Activated CD8-positive, alpha-beta memory T cell treated with anti-CD3 and anti-CD28 coated beads, Interleukin-2, amount 50 U/mL, for 1 hour (primary cell): ENCODE measurements around the gene CFAP221.

Experiments
- DNase-seq: peaks from one replicate; pipeline ENCODE4 v3.0.0-alpha.2; 2020; ENCODE audit errors: extremely low read depth

The CFAP221 gene

GRCh38 chr2:119544075-119544938, at the start of gene CFAP221:
TSS of gene CFAP221 (plus strand) at chr2:119544449. CDS start at chr2:119546132, 1,683 bp downstream.
- no peak for DNase-seq

GRCh38 chr2:119495948-119496347, 48.3 kb upstream of the CFAP221 start:
- DNase-seq: no peak

GRCh38 chr2:119496682-119497081, 47.6 kb upstream of the CFAP221 start:
- DNase-seq: no peak

GRCh38 chr2:119508756-119509155, 35.5 kb upstream of the CFAP221 start:
- DNase-seq: no peak

- no peak for DNase-seq
These were observed 32.3 kb upstream of the CFAP221 start for GRCh38 chr2:119511989-119512388.

- DNase-seq: no peak
These were observed 31.3 kb upstream of the CFAP221 start for GRCh38 chr2:119512946-119513345.

GRCh38 chr2:119513832-119514231, 30.4 kb upstream of the CFAP221 start:
- DNase-seq: no peak

- DNase-seq: no peak
These were observed 28.1 kb upstream of the CFAP221 start for GRCh38 chr2:119516121-119516520.

- no peak for DNase-seq
These were observed 26.8 kb upstream of the CFAP221 start for GRCh38 chr2:119517433-119517832.

- DNase-seq: no peak
These were observed 25.7 kb upstream of the CFAP221 start for GRCh38 chr2:119518401-119519056.

- no peak for DNase-seq
These were observed 25.2 kb upstream of the CFAP221 start for GRCh38 chr2:119519057-119519408.

- DNase-seq: no peak
These were observed 23.4 kb upstream of the CFAP221 start for GRCh38 chr2:119520696-119521432.

GRCh38 chr2:119521433-119522050, 22.7 kb upstream of the CFAP221 start:
- DNase-seq: no peak

GRCh38 chr2:119522671-119523070, 21.6 kb upstream of the CFAP221 start:
- DNase-seq: no peak

GRCh38 chr2:119523383-119523951, 20.8 kb upstream of the CFAP221 start:
- no peak for DNase-seq

- no peak for DNase-seq
These were observed 20.1 kb upstream of the CFAP221 start, which contains the start of gene SCTR for GRCh38 chr2:119523952-119524694. TSS of gene SCTR (minus strand) at chr2:119524483. CDS start at chr2:119524226, 257 bp downstream.

- no peak for DNase-seq
These were observed 18.6 kb upstream of the CFAP221 start for GRCh38 chr2:119525614-119526013.

GRCh38 chr2:119527999-119528398, 16.2 kb upstream of the CFAP221 start:
- DNase-seq: no peak

GRCh38 chr2:119531292-119531691, 13.0 kb upstream of the CFAP221 start:
- DNase-seq: no peak

GRCh38 chr2:119533560-119533959, 10.7 kb upstream of the CFAP221 start:
- no peak for DNase-seq

GRCh38 chr2:119536211-119536610, 8.0 kb upstream of the CFAP221 start:
- DNase-seq: no peak
